CD4-positive, alpha-beta T cell (primary cell): Measurements from ENCODE around the gene GBX1. TPM values are rescaled to one million over a fixed set of nuclear protein-coding genes. Genes with fewer than 3 reads are reported as not detected.

Experiments used
- ATAC-seq: fragments of 200-7000 bp; cut with Tn5 transposase; one replicate; pipeline ENCODE4 v1.10.0; 2022; ENCODE audit warnings: mild to moderate bottlenecking; ENCODE audit not compliant: poor library complexity
- CTCF ChIA-PET: fragments of 350-600 bp; sonication (Branson Sonifier 250); formaldehyde crosslinking; loops from one replicate; lab custom pipeline; 2021; ENCODE audit warnings: antibody characterized with exemption, inconsistent platforms; lab: Charles Lee
- POLR2A ChIA-PET: fragments of 350-600 bp; sonication (Branson Sonifier 250); formaldehyde crosslinking; loops from one replicate; lab custom pipeline; 2021; ENCODE audit warnings: antibody characterized with exemption, inconsistent platforms; lab: Charles Lee
- DNase-seq, 14 experiments: peaks; one replicate each; pipeline ENCODE4 v3.0.0-alpha.2; 2013 to 2020; ENCODE audit warnings: mixed read lengths in 2 of 14
- H3K27ac ChIP-seq, 2 donors: one replicate each; pipeline versions ENCODE4 v1.5.1 to v1.7.0; 2013; ENCODE audit warnings: low read length in 2 of 2, low read depth in 1 of 2, mild to moderate bottlenecking in 1 of 2
- H3K27me3 ChIP-seq, 2 experiments: 1 replicate in 1 of 2; 2 replicates in 1 of 2; pipeline versions ENCODE4 v1.6.1 to v1.7.0; 2013; ENCODE audit warnings: low read length in 2 of 2, control low read depth in 1 of 2, mild to moderate bottlenecking in 1 of 2, moderate library complexity in 1 of 2; ENCODE audit not compliant: insufficient read depth in 2 of 2, control insufficient read depth in 1 of 2
- H3K36me3 ChIP-seq: one replicate; pipeline ENCODE4 v1.6.1; 2013; ENCODE audit warnings: low read length, control low read depth; ENCODE audit not compliant: insufficient read depth
- H3K4me1 ChIP-seq: one replicate; pipeline ENCODE4 v1.6.1; 2013; ENCODE audit warnings: low read length, control low read depth; ENCODE audit not compliant: insufficient read depth
- H3K4me3 ChIP-seq: one replicate; pipeline ENCODE4 v1.5.1; 2013; ENCODE audit warnings: mild to moderate bottlenecking, low read length, moderate library complexity
- H3K9me3 ChIP-seq, 2 experiments: 1 replicate in 1 of 2; 2 replicates in 1 of 2; pipeline versions ENCODE4 v1.6.1 to v1.7.0; 2013; ENCODE audit warnings: low read length in 2 of 2, mild to moderate bottlenecking in 2 of 2, control low read depth in 1 of 2, moderate library complexity in 1 of 2; ENCODE audit not compliant: control insufficient read depth in 1 of 2, insufficient read depth in 1 of 2
- H3K27ac Mint-ChIP-seq: one replicate; pipeline ENCODE4 v1.8.0; 2020; ENCODE audit warnings: mixed read lengths
- H3K27me3 Mint-ChIP-seq: one replicate; pipeline ENCODE4 v1.8.0; 2021; ENCODE audit warnings: mixed read lengths
- H3K36me3 Mint-ChIP-seq: one replicate; pipeline ENCODE4 v1.8.0; 2021; ENCODE audit warnings: low read depth, mixed read lengths
- H3K4me1 Mint-ChIP-seq: one replicate; pipeline ENCODE4 v1.8.0; 2021; ENCODE audit warnings: low read depth, mixed read lengths
- H3K4me3 Mint-ChIP-seq: one replicate; pipeline ENCODE4 v1.8.0; 2020; ENCODE audit warnings: mild to moderate bottlenecking, mixed read lengths
- H3K9me3 Mint-ChIP-seq: one replicate; pipeline ENCODE4 v1.8.0; 2020; ENCODE audit warnings: mixed read lengths
- CTCF ChIP-seq: fragments of 200-600 bp; IDR thresholded peaks from one replicate; pipeline ENCODE4 v1.8.0; 2022; ENCODE audit warnings: antibody characterized with exemption, mild to moderate bottlenecking
- intact Hi-C, 2 experiments: fragments of 100-400 bp; cut with DNase I in 1 of 2; cut with micrococcal nuclease in 1 of 2; formaldehyde crosslinking; loops; one replicate each; pipeline versions ENCODE4 v1.15.1 to v1.9.0; 2023 to 2025; cut with DNase I, micrococcal nuclease
- total RNA-seq, 174 experiments: library from RNA in 2 of 174; stranded (reverse) in 2 of 174; gene quantifications; one replicate each; pipeline ENCODE4 v1.2.3 and lab custom pipeline; 2021 to 2026

GBX1 gene
- total RNA-seq, 2 experiments from 2014 or later = not detected

- peaks cover 5% of the 10 kb centered on the region for H3K4me1 ChIP-seq
- Mint-ChIP-seq H3K27ac (no peak overlapping the region), H3K9me3 (no peaks in the 10 kb centered on the region), H3K36me3 (no peaks in the 10 kb centered on the region), H3K27me3 (peaks cover 22% of the 10 kb centered on the region), H3K4me3 (no peak overlapping the region), H3K4me1 (no peaks in the 10 kb centered on the region)
- ChIA-PET CTCF (no interaction called here), POLR2A (no interaction called here)
- H3K4me3 ChIP-seq = no peak overlapping the region
- H3K36me3 ChIP-seq = no peaks in the 10 kb centered on the region
- ATAC-seq (no peak), DNase-seq (no peak)
- intact Hi-C loops = loop anchor here in 1 of 2 experiments (10.0 kb wide), 1 partner anchor 895 kb away; no protein-coding TSS in a partner anchor
- H3K27me3 ChIP-seq = peaks cover 0 to 5% of the 10 kb centered on the region in 2 experiments
- no peak for TF ChIP-seq CTCF
- H3K27ac ChIP-seq = no peak overlapping the region
- peaks cover 0 to 15% of the 10 kb centered on the region in 2 experiments for H3K9me3 ChIP-seq
Observed at GRCh38 chr7:151179287-151179860, 11.9 kb upstream of the GBX1 start.

DNA sequence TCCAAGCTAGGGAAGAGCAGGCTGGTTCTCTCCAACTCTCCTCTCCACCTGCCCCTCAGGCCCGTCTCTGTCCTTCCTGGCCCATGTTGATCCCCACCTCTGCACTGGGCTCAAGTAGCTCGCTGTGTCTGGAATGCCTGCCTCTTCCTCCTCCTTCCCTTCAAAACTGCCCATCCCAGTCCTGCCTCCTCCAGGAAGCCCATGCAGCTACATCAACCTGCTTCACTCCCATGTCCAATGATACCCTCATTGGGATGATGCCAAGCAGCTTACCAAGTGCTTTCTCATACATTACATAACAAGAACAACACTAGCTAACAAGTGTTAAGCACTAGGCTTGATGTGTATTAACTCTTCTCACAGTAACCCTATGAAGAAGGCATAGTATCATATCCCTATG lies 11.3 kb upstream of the GBX1 start:
- peaks cover 0 to 16% of the 10 kb centered on the region in 2 experiments for H3K9me3 ChIP-seq
- Mint-ChIP-seq H3K36me3 (no peaks in the 10 kb centered on the region), H3K4me3 (no peak overlapping the region), H3K27me3 (peaks cover 22% of the 10 kb centered on the region), H3K9me3 (no peaks in the 10 kb centered on the region), H3K4me1 (no peaks in the 10 kb centered on the region), H3K27ac (no peak overlapping the region)
- CTCF ChIA-PET = no interaction called here
- intact Hi-C loops = loop anchor here in 1 of 2 experiments (10.0 kb wide), 1 partner anchor 894 kb away; no protein-coding TSS in a partner anchor
- POLR2A ChIA-PET = no interaction called here
- H3K36me3 ChIP-seq = no peaks in the 10 kb centered on the region
- ATAC-seq (no peak), DNase-seq (no peak)
- peaks cover 0 to 5% of the 10 kb centered on the region in 2 experiments for H3K27me3 ChIP-seq
- H3K4me3 ChIP-seq = no peak overlapping the region
- TF ChIP-seq CTCF = no peak
- peaks cover 6% of the 10 kb centered on the region for H3K4me1 ChIP-seq
- H3K27ac ChIP-seq = no peak overlapping the region

DNA sequence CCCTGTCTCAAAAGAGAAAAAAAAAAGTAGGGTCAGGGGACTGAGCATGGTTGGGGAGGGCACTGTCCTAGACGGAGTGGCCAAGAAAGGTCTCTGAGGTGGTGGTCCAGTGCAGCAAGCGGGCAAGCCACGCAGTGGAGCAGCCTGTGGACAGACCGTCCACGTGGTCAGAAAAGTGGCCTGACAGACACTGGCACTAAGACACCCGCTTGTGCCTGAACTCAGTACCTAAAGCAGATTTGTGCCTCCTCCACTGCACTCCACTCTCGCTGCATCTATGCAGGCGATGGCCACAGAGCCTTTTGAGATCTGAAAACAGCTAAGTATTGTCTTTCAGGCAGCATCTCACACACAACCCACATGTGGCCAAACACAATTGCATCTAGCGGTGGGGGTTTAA lies 10.7 kb upstream of the GBX1 start:
- no peaks in the 10 kb centered on the region for H3K9me3 Mint-ChIP-seq
- ATAC-seq (no peak), DNase-seq (peak in 1 of 14 experiments; percentile 17)
- no peaks in the 10 kb centered on the region for H3K4me1 Mint-ChIP-seq
- H3K4me3 ChIP-seq = no peak overlapping the region
- H3K4me3 Mint-ChIP-seq = no peak overlapping the region
- POLR2A ChIA-PET = no interaction called here
- H3K4me1 ChIP-seq = peaks cover 6% of the 10 kb centered on the region
- peaks cover 0 to 16% of the 10 kb centered on the region in 2 experiments for H3K9me3 ChIP-seq
- H3K36me3 Mint-ChIP-seq = no peaks in the 10 kb centered on the region
- no peaks in the 10 kb centered on the region for H3K36me3 ChIP-seq
- peaks cover 0 to 5% of the 10 kb centered on the region in 2 experiments for H3K27me3 ChIP-seq
- peaks cover 26% of the 10 kb centered on the region for H3K27me3 Mint-ChIP-seq
- CTCF ChIA-PET = no interaction called here
- H3K27ac ChIP-seq = no peak overlapping the region
- no peak for TF ChIP-seq CTCF
- intact Hi-C loops = loop anchor here in 1 of 2 experiments (10.0 kb wide), 1 partner anchor 893 kb away; no protein-coding TSS in a partner anchor
- no peak overlapping the region for H3K27ac Mint-ChIP-seq
